Transverse colon (tissue), 4 donors: ENCODE results near the gene UCK2.

Experiments used
- POLR2AphosphoS5 ChIP-seq, 3 donors: sonication (generic); formaldehyde crosslinking; IDR thresholded peaks; one replicate each; pipeline ENCODE4 v1.6.1; 2016; ENCODE audit warnings: antibody characterized with exemption in 3 of 3
- TF ChIP-seq, protein P1 (sequence below), 5 experiments: fragments of 200-600 bp in 3 of 5; fragments of 450-650 bp in 2 of 5; sonication (generic) in 3 of 5; IDR thresholded peaks; 1 replicate in 2 of 5; 2 replicates in 3 of 5; pipeline ENCODE4 v1.5.1; 2016 to 2017; ENCODE audit warnings: antibody characterized with exemption in 5 of 5, inconsistent platforms in 3 of 5, mild to moderate bottlenecking in 2 of 5, moderate library complexity in 1 of 5

DNA sequence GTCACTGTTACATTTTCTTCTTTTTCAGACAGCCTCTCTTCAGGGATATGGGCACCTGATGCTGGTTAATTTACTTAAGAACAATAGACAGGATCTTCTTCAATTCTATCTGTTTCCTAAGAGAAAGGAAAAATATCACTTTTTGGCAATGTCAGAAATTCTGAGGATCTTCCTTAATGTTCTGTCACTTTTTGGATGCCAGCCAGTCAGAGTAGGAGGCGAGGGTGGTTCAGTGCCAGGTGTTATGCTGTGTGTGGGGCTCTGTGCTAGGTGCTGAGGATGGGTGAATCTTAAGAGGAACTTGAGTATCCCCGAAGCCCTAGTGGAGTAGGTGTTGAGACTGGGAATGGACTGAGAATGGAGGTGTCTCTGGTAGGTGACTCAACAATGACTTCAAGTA, 133.5 kb downstream of the UCK2 start:
- TF ChIP-seq, protein P1, sequence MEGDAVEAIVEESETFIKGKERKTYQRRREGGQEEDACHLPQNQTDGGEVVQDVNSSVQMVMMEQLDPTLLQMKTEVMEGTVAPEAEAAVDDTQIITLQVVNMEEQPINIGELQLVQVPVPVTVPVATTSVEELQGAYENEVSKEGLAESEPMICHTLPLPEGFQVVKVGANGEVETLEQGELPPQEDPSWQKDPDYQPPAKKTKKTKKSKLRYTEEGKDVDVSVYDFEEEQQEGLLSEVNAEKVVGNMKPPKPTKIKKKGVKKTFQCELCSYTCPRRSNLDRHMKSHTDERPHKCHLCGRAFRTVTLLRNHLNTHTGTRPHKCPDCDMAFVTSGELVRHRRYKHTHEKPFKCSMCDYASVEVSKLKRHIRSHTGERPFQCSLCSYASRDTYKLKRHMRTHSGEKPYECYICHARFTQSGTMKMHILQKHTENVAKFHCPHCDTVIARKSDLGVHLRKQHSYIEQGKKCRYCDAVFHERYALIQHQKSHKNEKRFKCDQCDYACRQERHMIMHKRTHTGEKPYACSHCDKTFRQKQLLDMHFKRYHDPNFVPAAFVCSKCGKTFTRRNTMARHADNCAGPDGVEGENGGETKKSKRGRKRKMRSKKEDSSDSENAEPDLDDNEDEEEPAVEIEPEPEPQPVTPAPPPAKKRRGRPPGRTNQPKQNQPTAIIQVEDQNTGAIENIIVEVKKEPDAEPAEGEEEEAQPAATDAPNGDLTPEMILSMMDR (IDR thresholded peaks at IDR 0.05): no peak
- no peak for TF ChIP-seq POLR2AphosphoS5 (IDR thresholded peaks at IDR 0.05)
